GM18858 (cell line): ENCODE measurements around the gene DHTKD1.
A peak's percentile ranks its signal among the peaks of the same experiment; 100 is the strongest.

Experiments
- ATAC-seq: cut with Tn5 transposase; IDR thresholded peaks from one replicate; pipeline ENCODE4 v1.9.1; 2021; ENCODE audit not compliant: unreplicated experiment

The DHTKD1 gene

GRCh38 chr10:12068449-12069269 lies at the start of gene DHTKD1:
Gene DHTKD1, plus strand, starts transcription at chr10:12068954. Its CDS starts 80 bp downstream, at chr10:12069034.
- peak; percentile 97 for ATAC-seq

- no peak for ATAC-seq
These were observed 49.3 kb upstream of the DHTKD1 start for GRCh38 chr10:12019283-12019971.

- no peak for ATAC-seq
These were observed 48.2 kb upstream of the DHTKD1 start for GRCh38 chr10:12020574-12020973.

GRCh38 chr10:12022580-12023257 lies 46.0 kb upstream of the DHTKD1 start:
- no peak for ATAC-seq

- no peak for ATAC-seq
These were observed 43.2 kb upstream of the DHTKD1 start for GRCh38 chr10:12025591-12025990.

GRCh38 chr10:12027539-12027938 lies 41.2 kb upstream of the DHTKD1 start:
- peak; percentile 82 for ATAC-seq

GRCh38 chr10:12031404-12031803 lies 37.4 kb upstream of the DHTKD1 start:
- no peak for ATAC-seq

- no peak for ATAC-seq
These were observed 32.6 kb upstream of the DHTKD1 start for GRCh38 chr10:12036073-12036655.

- no peak for ATAC-seq
These were observed 26.9 kb upstream of the DHTKD1 start for GRCh38 chr10:12041766-12042408.

- ATAC-seq, result no peak
These were observed 26.4 kb upstream of the DHTKD1 start for GRCh38 chr10:12042409-12042796.

GRCh38 chr10:12042797-12043651 lies 25.7 kb upstream of the DHTKD1 start, which contains the start of gene UPF2:
Gene UPF2, minus strand, starts transcription at chr10:12042809. Its CDS starts 7,386 bp downstream, at chr10:12035423.
- peak; percentile 29 for ATAC-seq

- no peak for ATAC-seq
These were observed 23.2 kb upstream of the DHTKD1 start for GRCh38 chr10:12045596-12045995.

- peak; percentile 31 for ATAC-seq
These were observed 20.2 kb upstream of the DHTKD1 start for GRCh38 chr10:12048547-12048946.

GRCh38 chr10:12050528-12050927 lies 18.2 kb upstream of the DHTKD1 start:
- ATAC-seq, result no peak

GRCh38 chr10:12051241-12051640 lies 17.5 kb upstream of the DHTKD1 start:
- no peak for ATAC-seq

- ATAC-seq, result no peak
These were observed 13.0 kb upstream of the DHTKD1 start for GRCh38 chr10:12055732-12056131.

- no peak for ATAC-seq
These were observed 12.0 kb upstream of the DHTKD1 start for GRCh38 chr10:12056748-12057147.

- no peak for ATAC-seq
These were observed 7.6 kb upstream of the DHTKD1 start for GRCh38 chr10:12061124-12061523.

- no peak for ATAC-seq
These were observed 5.8 kb upstream of the DHTKD1 start for GRCh38 chr10:12062754-12063482.
